ENCODE results near the gene EFL1.
"Not testable (repeated sequence)": the region's sequence is repeated elsewhere in the genome, so short reads cannot be mapped to it uniquely, and the experiment has no call there.

The EFL1 gene

DNA sequence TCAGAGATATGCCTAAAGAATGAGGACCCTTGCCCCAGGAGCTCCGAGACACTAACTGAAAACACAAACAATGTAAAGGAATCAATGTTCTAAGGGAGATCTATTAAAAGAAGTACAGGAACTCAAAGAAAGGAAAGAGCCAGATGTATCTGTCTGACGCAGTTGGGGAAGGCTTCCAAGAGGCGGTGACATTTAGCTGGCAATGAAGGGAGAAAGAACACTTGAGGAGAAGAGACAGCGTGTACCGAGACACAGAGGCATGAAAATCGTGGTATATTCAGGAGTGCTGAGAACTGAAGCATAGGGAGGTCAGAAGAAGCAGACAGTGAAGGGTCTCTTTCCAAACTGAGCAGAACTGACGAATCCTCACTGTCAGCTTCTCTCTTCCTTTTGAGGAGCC is 66.7 kb downstream of the EFL1 start:
- not testable (repeated sequence) for DNase-seq

DNA sequence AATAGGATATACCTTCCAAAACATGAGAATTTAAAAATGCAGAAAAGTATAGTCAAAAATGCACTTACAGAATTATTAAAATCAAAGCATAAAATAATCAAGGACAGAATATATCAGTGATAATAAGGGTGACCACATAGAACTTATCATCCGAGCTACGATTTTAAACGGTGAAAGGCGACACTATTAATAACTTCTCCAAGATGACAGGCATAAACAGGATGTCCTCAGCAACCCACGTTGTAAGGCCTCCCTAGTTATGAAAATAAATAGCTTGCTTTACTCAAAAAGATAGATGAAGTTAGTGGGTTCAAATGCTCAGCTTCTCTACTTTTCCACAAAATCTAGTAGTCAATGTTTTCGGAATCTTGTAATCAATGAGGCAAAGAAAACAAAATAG is 68.0 kb downstream of the EFL1 start:
- not testable (repeated sequence) for DNase-seq

DNA sequence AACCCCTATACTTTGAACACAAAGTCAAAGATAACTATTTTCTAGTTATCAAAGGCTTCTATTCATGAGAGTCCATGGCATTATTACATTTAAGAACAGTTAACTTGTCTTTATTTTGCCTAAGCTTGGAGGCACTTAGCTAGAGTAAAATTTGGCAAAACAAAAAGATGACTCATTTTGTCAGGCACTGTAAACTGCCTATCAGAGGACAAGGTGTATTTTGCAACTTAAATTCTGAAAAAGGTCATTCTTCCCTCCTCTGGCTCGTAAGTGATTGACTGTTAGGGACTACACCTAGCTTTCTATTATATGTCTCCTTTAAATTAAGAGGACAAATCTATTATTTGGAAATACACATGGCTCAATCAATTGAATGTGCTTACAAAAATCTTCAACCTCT is 69.1 kb downstream of the EFL1 start:
- not testable (repeated sequence) for DNase-seq

DNA sequence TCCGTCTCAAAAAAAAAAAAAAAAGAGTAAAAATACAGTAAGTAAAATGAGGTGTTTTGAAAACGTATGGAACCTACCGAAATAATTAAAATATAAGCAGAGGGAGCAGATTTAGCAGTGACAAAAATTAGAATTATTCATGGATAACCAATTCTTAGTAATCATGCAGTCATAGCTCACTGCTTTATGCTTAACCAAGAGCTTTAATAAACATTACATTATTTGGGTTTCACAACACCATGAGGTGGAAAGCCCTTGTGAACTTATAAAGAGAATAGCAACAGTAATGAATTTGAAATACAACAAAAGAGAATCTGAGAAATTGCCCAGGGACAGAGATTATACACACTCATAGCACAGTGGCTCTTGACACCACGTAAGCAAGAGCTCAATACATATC is 70.1 kb downstream of the EFL1 start:
- DNase-seq = not testable (repeated sequence)

DNA sequence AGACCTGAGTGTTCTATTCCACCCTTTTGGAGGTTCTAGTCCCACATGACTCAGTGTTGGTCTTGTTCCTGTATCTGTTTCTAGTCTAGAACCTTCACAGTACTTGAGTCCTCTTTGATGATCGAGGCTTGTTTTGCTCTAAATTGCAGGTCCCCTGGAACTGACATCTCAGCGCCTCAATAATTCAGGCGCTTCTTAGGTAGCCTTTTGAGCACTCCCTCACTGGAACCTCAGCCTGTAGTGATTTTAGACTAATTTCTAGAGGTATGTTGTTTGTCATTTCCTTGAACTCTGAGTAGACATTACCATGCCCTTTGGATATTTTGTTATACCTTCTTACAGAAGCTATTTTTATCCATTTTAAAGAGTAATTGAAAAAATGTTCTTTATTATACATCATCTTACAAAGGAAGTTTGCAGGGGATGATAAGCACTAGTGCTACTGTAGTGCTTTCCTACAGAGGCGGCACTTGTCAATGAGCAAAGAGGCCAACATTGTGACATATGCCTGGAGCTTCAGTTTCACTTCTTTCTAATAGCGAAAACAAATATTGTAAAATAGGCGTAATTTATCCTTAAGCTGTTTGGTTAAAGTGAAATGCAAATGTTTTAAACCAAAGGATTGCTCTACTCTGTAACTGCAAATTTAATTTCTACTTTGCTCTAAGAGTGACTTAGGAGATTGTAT is 75.7 kb downstream of the EFL1 start:
- DNase-seq = no peak

DNA sequence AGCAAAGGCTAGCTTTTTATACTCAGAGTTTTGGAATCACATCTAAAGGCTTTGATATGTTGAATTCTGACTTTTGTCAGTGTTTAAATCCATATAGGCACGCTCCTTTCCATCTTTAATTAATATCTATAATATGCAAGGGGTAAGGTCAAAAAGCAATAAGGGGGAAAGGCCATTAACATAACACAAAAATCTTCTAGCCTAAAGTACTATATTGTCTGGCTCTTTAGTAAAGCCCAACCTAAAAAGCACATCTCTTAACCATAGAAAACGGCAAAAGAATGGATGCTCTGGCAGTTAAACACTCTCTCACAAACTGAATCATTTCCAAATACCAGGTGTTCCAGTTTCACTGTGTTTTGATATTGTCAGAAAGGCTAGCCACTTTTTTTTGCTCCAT is 76.4 kb downstream of the EFL1 start:
- DNase-seq = no peak

DNA sequence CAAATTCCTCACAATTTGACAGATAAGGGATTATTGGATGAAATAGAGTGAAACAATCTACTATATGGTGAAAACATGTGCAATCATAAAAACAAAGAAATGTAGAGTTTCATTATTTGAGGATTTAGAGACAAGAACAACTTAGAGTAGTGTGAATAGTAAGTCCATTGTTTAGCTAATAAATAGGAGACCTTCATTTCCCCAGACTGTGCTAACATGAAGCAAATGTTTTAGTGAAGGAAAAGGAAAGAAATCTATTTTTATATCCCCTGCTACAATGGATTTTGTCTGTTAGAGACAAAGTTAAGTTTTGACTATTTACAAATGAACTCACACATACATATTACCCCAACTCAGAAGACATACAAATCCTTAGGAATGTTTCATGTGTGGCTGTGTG is 77.8 kb downstream of the EFL1 start:
- no peak for DNase-seq

DNA sequence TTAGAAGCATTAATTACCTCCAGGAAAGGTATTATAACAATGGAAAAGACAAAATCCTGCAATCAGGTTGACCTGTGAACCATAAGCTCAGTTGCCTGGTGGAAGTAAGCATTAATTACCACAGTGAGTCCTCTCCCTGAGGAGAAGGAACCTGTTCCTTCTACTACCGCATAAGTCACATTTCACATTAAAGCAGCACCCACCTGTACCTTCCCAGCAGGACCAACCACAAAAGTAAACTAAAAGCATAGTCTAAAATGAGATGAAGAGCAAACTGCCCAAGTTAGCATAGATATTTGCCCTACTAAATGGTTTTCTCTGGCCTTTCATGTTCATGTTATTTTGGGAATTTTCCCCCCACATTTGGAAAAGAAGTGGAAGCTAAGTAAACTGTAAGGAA is 78.2 kb downstream of the EFL1 start:
- no peak for DNase-seq

DNA sequence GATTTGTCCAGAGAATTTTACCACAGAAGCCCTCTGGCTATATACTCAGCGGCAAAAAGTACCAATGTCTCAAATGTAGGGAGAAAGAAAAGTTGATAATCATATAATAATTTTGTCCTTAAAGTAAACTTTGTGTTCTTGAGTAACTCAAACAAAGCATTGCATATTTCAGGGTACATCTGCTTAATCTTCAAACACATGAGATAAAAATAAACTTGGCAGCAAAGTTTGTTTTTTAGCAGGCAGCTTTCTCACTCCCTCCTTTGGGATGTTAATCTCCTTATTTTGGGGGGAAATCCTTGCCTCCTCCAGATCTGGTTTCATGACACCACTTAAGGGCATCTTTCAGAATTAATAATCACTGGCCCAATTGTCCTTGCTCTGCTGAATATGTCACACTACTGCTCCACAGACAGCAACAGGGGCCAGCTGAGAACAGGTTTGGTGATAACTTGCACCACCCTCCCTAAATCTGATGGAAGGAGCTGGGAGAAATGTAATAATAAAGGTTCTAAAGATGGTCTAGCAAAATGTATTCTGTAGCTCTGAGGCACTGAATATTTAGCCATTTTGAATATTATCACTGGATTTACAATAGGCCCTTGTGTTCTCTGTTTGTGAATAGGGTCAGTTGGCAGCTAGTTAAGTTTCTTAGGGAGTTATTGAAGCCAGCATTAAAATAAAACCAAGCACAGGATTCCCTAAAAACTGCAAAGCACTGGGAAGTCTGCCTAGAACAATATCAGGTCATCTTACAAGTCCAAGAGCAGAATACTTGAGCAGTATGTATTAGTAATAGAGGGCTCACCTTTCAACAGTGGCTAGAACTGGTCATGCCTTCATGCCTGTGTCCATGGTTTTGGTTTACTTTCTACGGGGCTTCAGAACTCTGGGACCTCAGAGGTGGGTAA is 79.2 kb downstream of the EFL1 start:
- no peak for DNase-seq

DNA sequence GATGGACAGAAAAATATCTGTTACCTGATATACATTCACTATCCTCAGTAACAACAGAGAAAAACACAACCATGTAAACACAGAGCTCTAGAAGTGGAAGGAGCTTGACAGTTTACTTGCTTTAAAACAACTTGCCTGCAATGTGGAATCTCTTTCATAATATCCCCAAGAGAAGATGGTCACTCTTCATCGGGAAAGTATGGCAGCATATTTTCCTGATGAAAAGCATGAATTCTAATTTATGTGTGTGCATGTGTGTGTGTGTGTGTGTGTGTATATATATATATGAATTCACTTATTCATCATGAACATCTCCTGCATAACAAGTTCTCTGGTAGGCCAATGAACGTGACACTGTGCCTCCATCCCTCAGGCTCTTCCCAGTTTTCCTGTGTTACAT is 81.2 kb downstream of the EFL1 start:
- no peak for DNase-seq

DNA sequence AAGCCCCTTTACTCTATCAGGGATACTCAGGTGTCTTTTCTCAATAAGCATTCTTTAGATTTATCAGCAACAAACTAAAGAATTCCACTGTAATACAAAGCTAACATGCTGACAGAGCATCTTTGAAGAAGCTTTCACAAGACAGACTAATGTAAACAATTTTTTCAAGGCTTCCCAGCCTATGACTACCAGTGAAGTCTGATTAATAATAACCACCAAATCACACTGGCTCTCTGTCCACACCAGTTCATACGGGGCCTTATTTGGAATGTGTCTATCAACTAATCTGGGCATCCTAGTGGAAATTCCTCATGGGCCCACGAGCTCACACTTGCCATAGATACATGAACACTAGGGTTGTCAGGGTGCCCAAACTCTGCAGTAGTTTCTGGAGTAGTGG is 84.5 kb downstream of the EFL1 start:
- DNase-seq = no peak

DNA sequence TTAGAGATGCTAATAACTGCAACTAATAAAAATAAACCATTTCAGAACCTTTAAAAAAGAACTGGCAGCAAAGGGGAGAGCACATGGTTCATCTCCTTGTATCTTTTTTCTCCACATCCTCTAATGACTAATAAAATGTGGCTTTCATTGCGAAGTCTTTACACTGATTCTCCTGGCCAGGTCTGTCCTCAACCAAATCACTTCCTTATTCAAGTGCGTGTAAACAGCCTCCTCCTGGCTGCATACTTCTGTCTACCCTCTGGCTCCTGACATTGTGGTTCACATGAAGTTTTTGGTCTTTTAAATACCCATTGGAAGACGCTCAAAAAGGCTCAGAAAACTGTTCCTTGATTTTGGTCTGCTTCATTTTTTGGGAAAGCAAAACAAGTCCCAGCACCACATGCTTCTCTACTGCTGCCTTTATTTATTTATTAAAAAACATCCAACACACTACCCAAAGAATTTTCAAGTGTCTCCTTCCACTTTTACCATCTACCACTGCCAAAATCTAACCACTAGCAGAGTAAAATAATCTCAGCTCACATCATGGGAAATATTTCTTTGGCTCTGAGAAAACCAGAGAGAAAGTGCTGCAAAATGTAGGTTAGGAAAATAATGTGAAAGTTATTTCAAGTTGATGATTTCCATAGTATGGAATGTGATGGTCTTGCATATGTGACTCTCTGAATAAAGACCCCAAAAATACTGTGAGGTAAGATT is 85.1 kb downstream of the EFL1 start:
- DNase-seq = no peak

DNA sequence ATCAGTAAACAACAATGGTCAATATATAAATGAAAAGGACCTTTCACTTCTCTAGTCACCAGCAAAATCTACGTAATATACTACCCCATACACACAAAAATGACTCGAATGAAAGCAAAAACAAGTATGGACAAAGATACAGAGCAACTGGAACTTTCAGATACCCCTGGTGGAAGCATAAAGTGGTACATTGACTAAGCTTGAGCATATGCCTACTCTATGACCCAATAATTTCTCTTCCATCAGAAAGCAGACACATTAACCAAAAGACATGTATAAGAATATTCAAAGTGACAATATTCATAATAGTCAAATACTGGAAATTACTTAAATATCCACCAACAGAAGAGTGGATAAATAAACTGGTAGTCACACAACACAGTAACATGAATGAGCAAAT is 86.0 kb downstream of the EFL1 start:
- no peak for DNase-seq

DNA sequence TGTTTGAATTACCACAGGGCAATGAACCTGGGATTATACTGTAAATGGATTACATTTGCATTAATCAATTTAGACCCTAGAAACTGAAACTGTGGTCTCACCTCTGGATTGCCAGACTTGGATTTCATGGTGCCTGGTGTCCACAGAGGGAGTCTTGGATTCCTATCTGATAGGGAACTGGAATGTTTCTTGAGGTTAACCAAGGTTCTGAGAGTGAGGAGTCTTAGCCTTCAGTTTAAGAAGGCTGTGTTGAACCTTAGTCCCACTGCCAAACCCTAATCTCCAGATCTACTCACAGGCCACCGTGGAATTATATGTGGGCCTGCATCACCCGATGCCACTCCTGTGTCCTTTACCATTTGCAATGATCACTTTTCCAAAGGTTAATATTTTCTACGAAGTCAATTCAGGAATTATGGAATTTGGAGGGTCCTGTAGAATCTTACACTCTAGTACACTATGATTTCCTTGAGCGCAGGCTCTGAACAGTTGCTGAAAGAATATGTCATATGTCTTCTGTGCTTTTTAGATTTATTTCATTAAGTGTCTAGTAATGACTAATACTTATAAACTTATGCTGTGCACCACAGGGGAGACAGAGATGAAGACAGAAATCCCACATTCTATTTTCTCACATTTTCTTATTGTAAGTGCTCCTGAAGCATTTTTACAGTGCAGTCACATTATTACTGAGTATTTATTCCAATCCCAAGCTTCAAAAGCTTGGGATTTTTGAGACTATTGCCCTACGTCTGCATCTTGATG is 87.9 kb downstream of the EFL1 start:
- no peak for DNase-seq

DNA sequence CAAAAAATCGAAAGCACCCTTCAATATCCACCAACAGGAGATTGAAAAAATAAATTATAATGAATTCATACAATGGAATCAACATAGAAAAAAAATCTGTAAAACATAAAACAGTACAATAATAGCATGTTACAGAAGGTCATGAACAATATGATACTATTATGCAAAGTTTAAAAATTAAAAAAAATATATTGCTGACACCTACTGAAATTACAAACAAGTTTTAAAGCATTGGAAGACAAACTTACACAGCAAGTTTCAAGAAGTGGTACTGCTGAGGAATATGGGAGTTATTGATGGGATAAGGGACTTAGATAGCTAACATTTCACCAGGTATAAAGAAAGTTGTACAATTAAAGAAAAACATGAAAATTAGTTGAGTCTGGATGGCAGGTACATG is 89.4 kb downstream of the EFL1 start:
- no peak for DNase-seq

DNA sequence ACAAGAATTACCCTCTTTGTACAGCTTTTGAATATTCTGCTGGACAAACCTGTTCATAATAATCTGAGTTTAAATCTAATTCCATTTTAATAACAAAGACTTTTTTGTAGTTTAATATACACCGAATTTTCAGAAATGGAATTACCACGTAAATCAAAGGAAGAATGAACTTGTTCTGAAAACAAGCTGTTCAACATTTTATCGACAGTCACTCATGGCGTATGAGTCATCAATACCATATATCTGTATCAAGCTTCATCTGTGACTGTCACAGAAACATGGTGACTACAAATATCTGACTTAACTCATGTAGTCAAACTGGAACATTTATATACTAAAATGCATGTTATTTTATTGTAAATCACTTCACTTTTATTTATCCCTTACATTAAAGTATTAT is 90.0 kb downstream of the EFL1 start:
- no peak for DNase-seq

DNA sequence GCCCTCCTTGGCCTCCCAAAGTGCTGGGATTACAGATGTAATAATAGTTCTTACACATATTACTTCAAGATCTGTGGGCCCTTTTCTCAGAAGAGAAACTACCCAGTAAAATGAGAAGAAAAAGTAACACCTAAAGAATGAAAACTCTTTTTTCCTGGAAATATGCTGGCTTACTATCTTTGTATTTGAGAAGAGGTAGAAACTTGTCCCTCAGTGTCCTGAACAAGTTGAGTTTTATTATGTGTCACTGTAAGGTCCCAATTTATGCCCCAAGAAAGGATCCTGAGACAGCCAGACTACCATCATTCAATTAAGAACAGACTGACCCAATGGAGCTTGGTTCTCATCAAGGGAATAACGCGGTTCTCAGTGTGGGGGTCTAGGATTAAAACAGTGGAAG is 93.8 kb downstream of the EFL1 start:
- DNase-seq = no peak

DNA sequence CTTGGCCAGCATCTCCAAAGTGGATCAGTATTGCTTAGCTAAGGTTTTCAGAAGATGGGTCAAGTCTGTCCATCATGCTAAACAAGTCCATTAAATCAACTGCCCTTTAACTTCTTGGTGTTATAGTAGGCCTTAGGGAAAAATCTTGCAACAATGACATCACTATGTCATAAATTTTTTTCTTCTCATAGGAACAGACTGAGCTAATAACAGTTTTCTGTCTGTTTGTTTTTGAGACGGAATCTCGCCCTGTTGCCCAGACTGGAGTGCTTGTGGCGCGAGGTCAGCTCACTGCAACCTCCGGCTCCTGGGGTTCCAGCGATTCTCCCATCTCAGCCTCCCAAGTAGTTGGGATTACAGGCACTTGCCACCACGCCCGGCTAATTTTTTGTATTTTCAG is 94.2 kb downstream of the EFL1 start:
- DNase-seq = no peak

DNA sequence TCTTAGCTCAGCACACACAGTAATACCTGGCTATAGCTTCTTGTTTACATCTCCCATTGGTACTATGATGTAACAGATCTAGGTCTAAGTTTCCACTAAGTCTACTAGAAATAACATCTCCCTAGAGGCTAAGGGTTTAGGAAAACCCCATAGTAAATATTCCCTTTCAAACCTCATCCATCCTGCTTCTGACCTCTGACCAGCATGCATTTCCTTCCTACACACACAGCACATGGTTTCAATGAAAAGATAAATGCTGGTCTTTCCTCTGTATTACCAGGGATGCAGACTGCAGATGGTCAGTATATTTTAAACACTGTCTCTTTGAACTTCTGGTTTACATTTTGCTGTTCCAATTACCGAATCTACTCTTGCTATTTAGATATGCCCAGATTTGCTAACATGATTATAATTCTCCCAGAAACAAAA is 96.6 kb downstream of the EFL1 start:
- DNase-seq = no peak

DNA sequence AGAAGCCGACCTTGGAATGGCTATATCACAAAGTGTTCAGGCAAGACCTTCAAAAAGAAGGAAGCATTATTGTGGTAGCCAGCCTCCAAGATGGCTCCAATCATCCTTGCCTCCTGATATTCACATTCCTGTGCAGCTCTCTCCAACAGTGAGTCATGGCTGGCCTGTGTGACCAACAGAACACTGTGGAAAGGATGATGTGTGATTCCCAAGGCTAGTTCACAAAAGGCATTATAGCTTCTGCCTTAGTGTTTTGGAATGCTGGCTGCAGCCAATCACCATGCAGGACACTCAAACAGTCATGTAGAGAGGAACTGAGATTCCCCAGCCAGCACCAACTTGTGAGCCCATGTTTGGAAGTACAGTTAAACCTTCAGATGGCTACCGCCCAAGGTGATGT is 102.6 kb downstream of the EFL1 start:
- no peak for DNase-seq

DNA sequence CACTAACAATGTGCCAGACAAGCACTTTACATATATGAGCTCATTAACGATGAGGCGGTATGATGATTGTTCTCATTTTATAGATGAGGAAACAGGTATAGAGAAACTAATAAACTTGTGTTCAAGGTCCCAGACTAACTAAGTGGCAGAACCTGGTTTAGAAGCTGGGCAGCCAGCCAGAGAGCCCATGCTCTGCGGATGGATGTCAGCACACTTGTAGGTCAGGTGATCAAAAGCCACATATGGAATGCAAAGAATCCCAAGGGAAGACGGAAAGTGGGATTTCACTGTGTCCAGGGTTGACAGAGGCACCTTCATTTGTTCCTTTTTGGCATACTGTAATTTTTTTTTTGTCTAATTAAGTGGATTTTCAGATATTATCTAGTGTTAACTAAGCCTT is 103.7 kb downstream of the EFL1 start:
- no peak for DNase-seq

DNA sequence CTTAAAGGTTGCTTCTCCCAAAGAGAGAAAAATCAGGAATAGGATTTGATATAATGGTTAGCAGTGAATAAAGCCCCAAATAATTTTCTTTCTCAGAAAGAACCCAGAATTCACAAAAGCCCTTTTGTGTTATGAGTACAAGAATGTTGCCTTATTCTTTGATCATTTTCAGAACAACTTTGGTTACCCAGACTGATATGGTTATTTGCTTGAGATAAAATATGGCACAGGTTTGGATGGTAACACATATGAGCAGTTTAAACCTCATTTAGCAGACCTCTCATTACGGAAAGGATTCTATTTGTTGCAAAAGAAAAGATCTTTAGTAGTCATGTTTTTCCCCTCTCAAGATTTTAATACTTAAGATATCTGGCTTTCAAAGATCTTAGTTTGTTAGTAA is 111.9 kb downstream of the EFL1 start:
- DNase-seq = no peak

DNA sequence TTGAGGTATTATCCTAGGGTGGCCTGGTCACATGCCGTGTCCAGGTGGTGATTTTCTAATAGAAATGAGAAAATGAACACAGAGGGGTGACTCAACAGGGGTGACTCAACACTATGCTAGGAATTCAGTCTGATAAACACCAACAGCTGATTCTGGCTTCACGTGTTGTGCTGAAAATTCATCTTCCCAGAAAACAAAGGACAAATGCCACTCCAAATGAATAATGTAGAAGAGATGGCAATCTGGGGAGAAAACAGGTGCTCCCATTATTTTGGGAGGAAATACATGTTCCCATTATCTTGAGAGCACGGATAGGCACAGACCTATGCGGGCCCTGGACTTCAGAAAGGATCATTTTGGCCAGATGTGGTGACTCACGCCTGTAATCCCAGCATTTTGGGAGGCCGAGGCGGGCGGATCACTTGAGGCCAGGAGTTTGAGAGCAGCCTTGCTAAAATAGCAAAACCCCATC is 115.5 kb downstream of the EFL1 start:
- no peak for DNase-seq

Measured in stimulated activated CD4-positive, alpha-beta T cell treated with anti-CD3 and anti-CD28 coated beads, Interleukin-1b, Interleukin-23, amount 100 ng/mL, for 48 hours (primary cell).